ENCODE measurements around the gene NUDCD3. TPM values are rescaled to one million over a fixed set of nuclear protein-coding genes. Genes with fewer than 3 reads are reported as not detected.

The NUDCD3 gene
- total RNA-seq, 1 experiment from 2014 or later = 71.9 TPM

DNA sequence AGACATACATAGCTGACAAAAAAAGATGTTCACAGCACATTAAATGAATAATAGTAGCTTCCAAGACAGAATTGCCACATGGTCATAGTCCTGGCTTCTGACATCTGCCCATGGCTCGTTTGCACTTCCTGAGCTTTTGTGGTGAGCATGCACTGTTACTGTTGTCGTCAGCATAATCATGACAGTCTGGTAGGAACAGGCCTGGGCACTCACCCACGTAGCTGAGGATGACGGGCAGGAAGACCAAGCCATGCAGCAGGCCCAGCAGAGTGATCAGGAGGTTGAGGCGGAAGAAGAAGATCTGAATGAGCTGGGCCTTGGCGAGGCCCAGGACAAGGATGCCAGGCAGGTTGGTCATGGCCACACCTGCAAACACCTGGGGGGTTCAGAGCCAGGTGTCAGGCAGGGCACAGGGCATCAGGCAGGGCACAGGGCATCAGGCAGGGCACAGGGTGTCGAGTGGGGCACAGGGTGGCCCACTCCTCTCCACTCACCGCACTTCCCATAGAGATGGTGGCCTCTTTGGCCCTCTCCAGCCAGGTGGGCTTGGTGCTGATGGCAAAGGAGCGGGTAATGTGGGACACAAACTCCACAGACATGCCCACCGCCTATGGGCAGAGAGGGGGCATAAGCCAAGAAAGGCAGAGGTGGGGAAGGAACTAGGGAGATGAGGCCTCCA, 25.3 kb upstream of the NUDCD3 start:
- TF ChIP-seq, protein P1, sequence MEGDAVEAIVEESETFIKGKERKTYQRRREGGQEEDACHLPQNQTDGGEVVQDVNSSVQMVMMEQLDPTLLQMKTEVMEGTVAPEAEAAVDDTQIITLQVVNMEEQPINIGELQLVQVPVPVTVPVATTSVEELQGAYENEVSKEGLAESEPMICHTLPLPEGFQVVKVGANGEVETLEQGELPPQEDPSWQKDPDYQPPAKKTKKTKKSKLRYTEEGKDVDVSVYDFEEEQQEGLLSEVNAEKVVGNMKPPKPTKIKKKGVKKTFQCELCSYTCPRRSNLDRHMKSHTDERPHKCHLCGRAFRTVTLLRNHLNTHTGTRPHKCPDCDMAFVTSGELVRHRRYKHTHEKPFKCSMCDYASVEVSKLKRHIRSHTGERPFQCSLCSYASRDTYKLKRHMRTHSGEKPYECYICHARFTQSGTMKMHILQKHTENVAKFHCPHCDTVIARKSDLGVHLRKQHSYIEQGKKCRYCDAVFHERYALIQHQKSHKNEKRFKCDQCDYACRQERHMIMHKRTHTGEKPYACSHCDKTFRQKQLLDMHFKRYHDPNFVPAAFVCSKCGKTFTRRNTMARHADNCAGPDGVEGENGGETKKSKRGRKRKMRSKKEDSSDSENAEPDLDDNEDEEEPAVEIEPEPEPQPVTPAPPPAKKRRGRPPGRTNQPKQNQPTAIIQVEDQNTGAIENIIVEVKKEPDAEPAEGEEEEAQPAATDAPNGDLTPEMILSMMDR (conservative IDR thresholded peaks at IDR 0.05) = no peak
- no peak overlapping the region for H3K27ac ChIP-seq (ENCODE audit: insufficient read length, low read depth, low read length)
- H2AFZ ChIP-seq (ENCODE audit: low read length) = no peak overlapping the region
- no peak overlapping the region for H3K23ac ChIP-seq (ENCODE audit: insufficient read length, low read depth, low read length)
- Mint-ChIP-seq H3K36me3 (ENCODE audit: insufficient read depth in 1 of 3, low read depth in 3 of 3) (no peaks in the 10 kb centered on the region), H3K4me1 (no peaks in the 10 kb centered on the region), H3K27ac (peak overlapping the region in 2 of 3 experiments; percentile 53 to 72; a peak in 2 of 7 replicates), H3K9me3 (no peaks in the 10 kb centered on the region), H3K27me3 (ENCODE audit: low read depth) (peaks cover 2% of the 10 kb centered on the region), H3K4me3 (no peak overlapping the region)
- H3K79me1 ChIP-seq (ENCODE audit: insufficient read depth, low read depth, low read length, poor library complexity, severe bottlenecking) = no peaks in the 10 kb centered on the region
- no peaks in the 10 kb centered on the region for H4K20me1 ChIP-seq (ENCODE audit: control insufficient read depth, insufficient read depth, insufficient read length)
- no peak overlapping the region for H2BK15ac ChIP-seq (ENCODE audit: low read depth, low read length)
- no peak overlapping the region for H3K18ac ChIP-seq (ENCODE audit: insufficient read length, low read depth, low read length)
- no peak overlapping the region; the same call in 1 of the 2 replicates for H3K14ac ChIP-seq (ENCODE audit: insufficient read depth, low read length)
- no peak overlapping the region for H2BK12ac ChIP-seq (ENCODE audit: insufficient read length, low read depth, low read length)
- H2BK5ac ChIP-seq (ENCODE audit: insufficient read length, low read length) = no peak overlapping the region
- no peak overlapping the region for H3K4me2 ChIP-seq (ENCODE audit: insufficient read depth, insufficient read length, low read length)
- no peaks in the 10 kb centered on the region for H3K79me2 ChIP-seq (ENCODE audit: insufficient read depth, low read length)
- H3K23me2 ChIP-seq (ENCODE audit: insufficient read length, low read depth, low read length, poor library complexity, severe bottlenecking) = no peaks in the 10 kb centered on the region
- H4K5ac ChIP-seq (ENCODE audit: insufficient read length, low read depth, low read length) = no peak overlapping the region
- no peaks in the 10 kb centered on the region for H3K9me3 ChIP-seq (ENCODE audit: control insufficient read depth, low read depth, low read length)
- H2BK120ac ChIP-seq (ENCODE audit: low read depth, low read length, poor library complexity, severe bottlenecking) = no peak overlapping the region
- no peak for DNase-seq
- H3T11ph ChIP-seq (ENCODE audit: low read length) = no peak overlapping the region
- no peak overlapping the region for H2BK20ac ChIP-seq (ENCODE audit: low read depth, low read length, poor library complexity, severe bottlenecking)
- H3K9ac ChIP-seq (ENCODE audit: extremely low read depth, insufficient read length, low read length) = no peak overlapping the region
- H3K4me1 ChIP-seq (ENCODE audit: insufficient read depth, low read length) = no peaks in the 10 kb centered on the region
- H4K91ac ChIP-seq (ENCODE audit: insufficient read length, low read depth, low read length) = no peak overlapping the region
- no peak overlapping the region for H3K4ac ChIP-seq (ENCODE audit: low read depth, low read length)
- no peaks in the 10 kb centered on the region for H3K27me3 ChIP-seq (ENCODE audit: insufficient read depth, low read length)
- no peak overlapping the region for H2AK5ac ChIP-seq (ENCODE audit: insufficient read length, low read length)
- H3K56ac ChIP-seq (ENCODE audit: insufficient read length, low read depth, low read length) = no peak overlapping the region
- no peak overlapping the region for H4K8ac ChIP-seq (replicated peaks; ENCODE audit: insufficient read length, low read depth, low read length)
- no CpG with 5 or more reads among the region's 10 CpGs for WGBS (ENCODE audit: extremely low coverage, insufficient read length, low lambda C conversion rate)

Measured in H9 (cell line).